SK-N-SH treated with all-trans-retinoic acid at 6 μM for 48 hours (cell line): ENCODE results near the gene GSX1.

Experiments
- CSDC2 ChIP-seq: fragments of 250-450 bp; sonication (Bioruptor Pico); IDR thresholded peaks from 2 replicates; pipeline ENCODE4 v1.5.0; 2020; ENCODE audit warnings: mild to moderate bottlenecking, moderate library complexity
- ISL1 ChIP-seq: fragments of 250-450 bp; sonication (Bioruptor Pico); IDR thresholded peaks from 2 replicates; pipeline ENCODE4 v2.1.2; 2022; ENCODE audit warnings: mild to moderate bottlenecking, moderate library complexity

DNA sequence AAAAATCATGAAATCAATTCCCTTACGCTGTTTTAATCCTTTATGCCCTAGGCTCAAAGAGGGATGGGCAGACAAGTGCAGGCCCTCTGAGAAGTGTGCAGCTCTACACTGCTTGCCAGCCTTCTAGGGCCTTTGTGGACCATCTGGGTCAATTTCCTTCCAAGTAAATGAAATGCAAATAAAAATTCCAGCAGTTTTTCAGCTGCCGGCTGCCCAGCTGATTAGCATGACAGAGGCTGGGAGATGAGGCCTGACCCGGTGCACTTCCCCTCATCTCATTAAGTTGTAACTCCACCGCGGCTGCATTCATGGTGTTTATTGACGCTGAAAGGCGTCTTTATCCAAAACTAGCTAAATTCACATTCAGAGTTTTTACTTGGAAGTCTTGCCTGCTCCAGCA is 47.5 kb upstream of the GSX1 start:
- no peak for TF ChIP-seq CSDC2 (CRISPR knock-in tag)
- no peak for TF ChIP-seq ISL1 (CRISPR knock-in tag)
